Measurements from ENCODE around the gene PROK1.
A peak's percentile ranks its signal among the peaks of the same experiment; 100 is the strongest.
"Not testable (repeated sequence)": the region's sequence is repeated elsewhere in the genome, so short reads cannot be mapped to it uniquely, and the experiment has no call there.

The PROK1 gene

GRCh38 chr1:110450929-110451328 is at the start of gene PROK1:
TSS of gene PROK1 (plus strand) at chr1:110451149. CDS start at chr1:110451217, 68 bp downstream.
- no peak for DNase-seq (ENCODE audit: low read depth in 2 of 3, low spot score in 1 of 3)

GRCh38 chr1:110403805-110404204 is 47.1 kb upstream of the PROK1 start:
- DNase-seq (ENCODE audit: low read depth in 2 of 3, low spot score in 1 of 3), result no peak

GRCh38 chr1:110404401-110404800 is 46.5 kb upstream of the PROK1 start:
- no peak for DNase-seq (ENCODE audit: low read depth in 2 of 3, low spot score in 1 of 3)

- not testable (repeated sequence) for DNase-seq (ENCODE audit: low read depth in 2 of 3, low spot score in 1 of 3)
These were observed 44.5 kb upstream of the PROK1 start for GRCh38 chr1:110406407-110406806.

GRCh38 chr1:110407260-110408210 is 43.4 kb upstream of the PROK1 start, which contains the start of gene LAMTOR5:
TSS of gene LAMTOR5 (minus strand) at chr1:110407694. CDS start at chr1:110407620, 74 bp downstream.
- peak; percentile 86 to 93 (median 90) for DNase-seq (ENCODE audit: low read depth in 2 of 3, low spot score in 1 of 3)

- DNase-seq (ENCODE audit: low read depth in 2 of 3, low spot score in 1 of 3), result no peak
These were observed 42.5 kb upstream of the PROK1 start for GRCh38 chr1:110408488-110408887.

GRCh38 chr1:110409316-110409715 is 41.6 kb upstream of the PROK1 start:
- no peak for DNase-seq (ENCODE audit: low read depth in 2 of 3, low spot score in 1 of 3)

- DNase-seq (ENCODE audit: low read depth in 2 of 3, low spot score in 1 of 3), result no peak
These were observed 39.7 kb upstream of the PROK1 start for GRCh38 chr1:110411173-110411735.

- DNase-seq (ENCODE audit: low read depth in 2 of 3, low spot score in 1 of 3), result peak; percentile 44 to 54 (median 48)
These were observed 38.4 kb upstream of the PROK1 start for GRCh38 chr1:110412576-110412975.

- DNase-seq (ENCODE audit: low read depth in 2 of 3, low spot score in 1 of 3), result not testable (repeated sequence)
These were observed 37.9 kb upstream of the PROK1 start for GRCh38 chr1:110413045-110413444.

GRCh38 chr1:110418729-110419128 is 32.2 kb upstream of the PROK1 start:
- DNase-seq (ENCODE audit: low read depth in 2 of 3, low spot score in 1 of 3), result no peak

GRCh38 chr1:110420023-110420662 is 30.8 kb upstream of the PROK1 start:
- DNase-seq (ENCODE audit: low read depth in 2 of 3, low spot score in 1 of 3), result no peak

- DNase-seq (ENCODE audit: low read depth in 2 of 3, low spot score in 1 of 3), result no peak
These were observed 29.8 kb upstream of the PROK1 start for GRCh38 chr1:110420874-110421793.

GRCh38 chr1:110424699-110425611 is 26.0 kb upstream of the PROK1 start:
- no peak for DNase-seq (ENCODE audit: low read depth in 2 of 3, low spot score in 1 of 3)

GRCh38 chr1:110425612-110426152 is 25.3 kb upstream of the PROK1 start:
- DNase-seq (ENCODE audit: low read depth in 2 of 3, low spot score in 1 of 3), result no peak

GRCh38 chr1:110426854-110427253 is 24.1 kb upstream of the PROK1 start:
- DNase-seq (ENCODE audit: low read depth in 2 of 3, low spot score in 1 of 3), result no peak

- DNase-seq (ENCODE audit: low read depth in 2 of 3, low spot score in 1 of 3), result no peak
These were observed 22.0 kb upstream of the PROK1 start for GRCh38 chr1:110428946-110429345.

- no peak for DNase-seq (ENCODE audit: low read depth in 2 of 3, low spot score in 1 of 3)
These were observed 20.6 kb upstream of the PROK1 start for GRCh38 chr1:110430366-110430765.

- DNase-seq (ENCODE audit: low read depth in 2 of 3, low spot score in 1 of 3), result no peak
These were observed 20.0 kb upstream of the PROK1 start for GRCh38 chr1:110430901-110431300.
